GM18909 (cell line): Measurements from ENCODE around the gene CTBP2.
"Not testable (repeated sequence)": the region's sequence is repeated elsewhere in the genome, so short reads cannot be mapped to it uniquely, and the experiment has no call there.

ENCODE experiments used
- ATAC-seq: cut with Tn5 transposase; IDR thresholded peaks from one replicate; pipeline ENCODE4 v1.9.1; 2021; ENCODE audit warnings: mild to moderate bottlenecking; ENCODE audit not compliant: unreplicated experiment, poor library complexity

Gene CTBP2

GRCh38 chr10:125160856-125161706 lies 718 bp upstream of the CTBP2 start:
- ATAC-seq = no peak

GRCh38 chr10:125159486-125159931 lies 854 bp downstream of the CTBP2 start:
- no peak for ATAC-seq

GRCh38 chr10:125158601-125159485 lies 1.5 kb downstream of the CTBP2 start:
- peak; percentile 46 for ATAC-seq

- ATAC-seq = no peak
Measured at GRCh38 chr10:125158275-125158600, 2.1 kb downstream of the CTBP2 start.

- no peak for ATAC-seq
Measured at GRCh38 chr10:125157505-125157904, 2.9 kb downstream of the CTBP2 start.

- ATAC-seq = no peak
Measured at GRCh38 chr10:125156739-125157480, 3.5 kb downstream of the CTBP2 start.

- no peak for ATAC-seq
Measured at GRCh38 chr10:125156196-125156595, 4.2 kb downstream of the CTBP2 start.

GRCh38 chr10:125155101-125155500 lies 5.3 kb downstream of the CTBP2 start:
- ATAC-seq = no peak

GRCh38 chr10:125154529-125154928 lies 5.8 kb downstream of the CTBP2 start:
- ATAC-seq = no peak

GRCh38 chr10:125153703-125154490 lies 6.5 kb downstream of the CTBP2 start:
- ATAC-seq = no peak

- ATAC-seq = no peak
Measured at GRCh38 chr10:125152450-125153368, 7.7 kb downstream of the CTBP2 start.

- ATAC-seq = no peak
Measured at GRCh38 chr10:125151553-125152449, 8.6 kb downstream of the CTBP2 start.

- ATAC-seq = no peak
Measured at GRCh38 chr10:125151170-125151552, 9.2 kb downstream of the CTBP2 start.

- not testable (repeated sequence) for ATAC-seq
Measured at GRCh38 chr10:125150376-125151083, 9.8 kb downstream of the CTBP2 start.

GRCh38 chr10:125149680-125150047 lies 10.7 kb downstream of the CTBP2 start:
- ATAC-seq = no peak

GRCh38 chr10:125149036-125149679 lies 11.2 kb downstream of the CTBP2 start:
- no peak for ATAC-seq

GRCh38 chr10:125148528-125148927 lies 11.8 kb downstream of the CTBP2 start:
- ATAC-seq = no peak
